GM12878 (cell line): ENCODE measurements around the gene ITGA6.

ENCODE experiments used
- ATF2 ChIP-seq: IDR thresholded peaks from 2 replicates; pipeline ENCODE4 v1.6.1; 2012; ENCODE audit warnings: low read length, inconsistent platforms
- CHD1 ChIP-seq: IDR thresholded peaks from 2 replicates; pipeline ENCODE4 v1.6.1; 2012; ENCODE audit warnings: low read depth, low read length, improper control_type of control experiment
- CTCF ChIP-seq, 3 experiments: IDR thresholded peaks in 2 of 3; conservative IDR thresholded peaks in 1 of 3; 2 replicates each; pipeline ENCODE4 v1.5.1; 2011; ENCODE audit warnings: low read depth in 3 of 3, low read length in 3 of 3, mild to moderate bottlenecking in 3 of 3, control low read depth in 2 of 3, moderate library complexity in 2 of 3, inconsistent platforms in 1 of 3, mixed read lengths in 1 of 3; ENCODE audit not compliant: control insufficient read depth in 2 of 3, insufficient read depth in 1 of 3; ENCODE audit errors: extremely low read depth in 1 of 3
- DPF2 ChIP-seq: fragments of 450-650 bp; IDR thresholded peaks from 2 replicates; pipeline ENCODE4 v1.6.1; 2017; ENCODE audit warnings: mild to moderate bottlenecking
- ELK1 ChIP-seq: IDR thresholded peaks from 2 replicates; pipeline ENCODE4 v1.6.1; 2012; ENCODE audit warnings: low read depth, low read length, improper control_type of control experiment
- HCFC1 ChIP-seq: fragments of 150-350 bp; IDR thresholded peaks from 2 replicates; pipeline ENCODE4 v1.6.1; 2014; ENCODE audit warnings: low read length
- HDAC6 ChIP-seq: fragments of 200-600 bp; sonication (generic); IDR thresholded peaks from one replicate; pipeline ENCODE4 v1.8.0; 2017; ENCODE audit warnings: antibody characterized with exemption; ENCODE audit not compliant: unreplicated experiment
- MAX ChIP-seq: IDR thresholded peaks from 2 replicates; pipeline ENCODE4 v1.6.1; 2012; ENCODE audit warnings: low read depth, low read length, improper control_type of control experiment
- NR2C2 ChIP-seq: IDR thresholded peaks from 2 replicates; pipeline ENCODE4 v1.6.1; 2011; ENCODE audit warnings: borderline replicate concordance, low read depth; ENCODE audit not compliant: control insufficient read depth, insufficient read length
- POLR2A ChIP-seq: IDR thresholded peaks from 2 replicates; pipeline ENCODE4 v1.6.1; 2011; ENCODE audit warnings: low read depth, mild to moderate bottlenecking, low read length
- POLR2AphosphoS2 ChIP-seq: IDR thresholded peaks from 2 replicates; pipeline ENCODE4 v1.6.1; 2011; ENCODE audit warnings: low read depth, mild to moderate bottlenecking, low read length, improper control_type of control experiment, moderate library complexity
- YY1 ChIP-seq: IDR thresholded peaks from 2 replicates; pipeline ENCODE4 v1.6.1; 2011; ENCODE audit warnings: low read depth, mild to moderate bottlenecking, low read length

- TF ChIP-seq YY1, result no peak
- TF ChIP-seq POLR2AphosphoS2, result no peak
- TF ChIP-seq ELK1, result no peak
- no peak for TF ChIP-seq CHD1
- no peak for TF ChIP-seq HCFC1
- no peak for TF ChIP-seq DPF2
- no peak for TF ChIP-seq NR2C2
- TF ChIP-seq CTCF (IDR thresholded peaks at IDR 0.05 in 2 of 3, conservative IDR thresholded peaks at IDR 0.05 in 1 of 3; ENCODE audit: control insufficient read depth in 2 of 3, extremely low read depth in 1 of 3, insufficient read depth in 1 of 3, low read depth in 3 of 3, low read length in 3 of 3), result no peak
- no peak for TF ChIP-seq ATF2
- TF ChIP-seq MAX, result no peak
- no peak for TF ChIP-seq POLR2A
- no peak for TF ChIP-seq HDAC6
Observed at GRCh38 chr2:172525601-172526000, 98.2 kb downstream of the ITGA6 start.
